Stimulated activated naive CD8-positive, alpha-beta T cell treated with anti-CD3 and anti-CD28 coated beads, Interleukin-15, amount 100 ng/mL, for 72 hours (primary cell): Measurements from ENCODE around the gene HNRNPC.
A peak's percentile ranks its signal among the peaks of the same experiment; 100 is the strongest.
"Not testable (repeated sequence)": the region's sequence is repeated elsewhere in the genome, so short reads cannot be mapped to it uniquely, and the experiment has no call there.

Source experiments
- ATAC-seq: fragments of 150-1000 bp; cut with Tn5 transposase; 2 replicates; pipeline ENCODE4 v1.10.0; 2021; ENCODE audit warnings: mild to moderate bottlenecking, moderate library complexity
- DNase-seq, 2 donors: peaks; one replicate each; pipeline ENCODE4 v3.0.0; 2021 to 2022
- H3K27ac Mint-ChIP-seq, 2 donors: one replicate each; pipeline ENCODE4 v1.8.0; 2022; ENCODE audit warnings: mild to moderate bottlenecking in 2 of 2, mixed read lengths in 2 of 2, moderate library complexity in 2 of 2
- H3K27me3 Mint-ChIP-seq: one replicate; pipeline ENCODE4 v1.8.0; 2022; ENCODE audit warnings: mixed read lengths
- H3K4me1 Mint-ChIP-seq: one replicate; pipeline ENCODE4 v1.8.0; 2022; ENCODE audit warnings: mild to moderate bottlenecking, mixed read lengths
- H3K4me3 Mint-ChIP-seq, 2 donors: one replicate each; pipeline ENCODE4 v1.8.0; 2022; ENCODE audit warnings: mild to moderate bottlenecking in 2 of 2, mixed read lengths in 2 of 2, moderate library complexity in 1 of 2
- H3K9me3 Mint-ChIP-seq, 2 donors: one replicate each; pipeline ENCODE4 v1.8.0; 2022; ENCODE audit warnings: mixed read lengths in 2 of 2

Gene HNRNPC

DNA sequence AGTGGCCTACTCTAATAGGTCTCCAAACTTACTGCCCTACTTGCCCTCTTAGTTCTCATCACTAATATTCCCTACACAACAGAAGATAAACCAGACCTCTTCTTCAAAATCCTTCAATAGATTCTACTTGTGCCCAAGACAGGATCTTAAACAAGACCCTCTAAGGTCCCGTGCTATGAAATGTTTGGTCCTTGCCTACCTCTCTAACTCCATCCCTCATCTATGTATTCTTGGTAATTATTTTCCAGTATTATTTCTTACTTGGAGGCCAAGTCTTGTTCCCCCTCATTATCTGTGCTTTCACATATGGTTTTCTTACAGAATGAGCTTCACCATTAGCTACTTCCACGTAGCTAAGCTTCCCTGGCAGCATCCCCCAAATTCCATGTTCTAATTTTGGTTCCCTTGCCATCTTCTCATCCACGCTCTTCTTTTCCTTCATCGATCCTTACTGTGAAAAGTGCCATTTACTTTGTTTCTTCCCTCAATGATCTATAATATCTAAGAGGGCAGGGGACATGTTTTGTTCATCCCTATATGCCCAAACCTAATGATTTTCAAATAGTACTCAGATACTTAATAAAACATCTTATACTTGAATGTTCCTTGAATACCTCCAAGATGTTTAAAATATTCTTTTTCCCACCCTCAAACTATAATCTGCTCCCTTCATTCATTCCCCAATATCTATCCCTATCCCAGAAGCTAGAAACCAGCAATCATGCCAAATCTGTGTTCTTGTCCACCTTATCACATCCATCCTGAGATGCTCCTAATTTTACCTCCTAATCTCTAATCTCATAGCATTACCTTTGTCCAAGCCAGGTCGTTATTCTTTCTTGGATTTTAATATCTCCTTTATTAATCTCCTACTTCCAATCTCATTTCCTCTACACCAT, 10.1 kb downstream of the HNRNPC start:
- Mint-ChIP-seq H3K9me3 (no peaks in the 10 kb centered on the region), H3K4me1 (peaks cover 86% of the 10 kb centered on the region), H3K27ac (peak overlapping the region; percentile 76 to 86), H3K4me3 (peak overlapping the region; percentile 59 to 70), H3K27me3 (no peaks in the 10 kb centered on the region)
- DNase-seq (no peak), ATAC-seq (no peak)

- Mint-ChIP-seq H3K27ac (peak overlapping the region in 1 of 2 donors; percentile 90), H3K27me3 (no peaks in the 10 kb centered on the region), H3K4me3 (peak overlapping the region; percentile 59 to 70), H3K9me3 (no peaks in the 10 kb centered on the region), H3K4me1 (peaks cover 77% of the 10 kb centered on the region)
- ATAC-seq = peak; percentile 8
- DNase-seq = no peak
These were observed 11.0 kb downstream of the HNRNPC start for GRCh38 chr14:21258005-21258888.

- Mint-ChIP-seq H3K27me3 (no peaks in the 10 kb centered on the region), H3K9me3 (no peaks in the 10 kb centered on the region), H3K27ac (peak overlapping the region; percentile 84 to 90), H3K4me3 (peak overlapping the region; percentile 46 to 70), H3K4me1 (peaks cover 69% of the 10 kb centered on the region)
- peak; percentile 72 for ATAC-seq
- DNase-seq = no peak
These were observed 11.8 kb downstream of the HNRNPC start for GRCh38 chr14:21257394-21257909.

DNA sequence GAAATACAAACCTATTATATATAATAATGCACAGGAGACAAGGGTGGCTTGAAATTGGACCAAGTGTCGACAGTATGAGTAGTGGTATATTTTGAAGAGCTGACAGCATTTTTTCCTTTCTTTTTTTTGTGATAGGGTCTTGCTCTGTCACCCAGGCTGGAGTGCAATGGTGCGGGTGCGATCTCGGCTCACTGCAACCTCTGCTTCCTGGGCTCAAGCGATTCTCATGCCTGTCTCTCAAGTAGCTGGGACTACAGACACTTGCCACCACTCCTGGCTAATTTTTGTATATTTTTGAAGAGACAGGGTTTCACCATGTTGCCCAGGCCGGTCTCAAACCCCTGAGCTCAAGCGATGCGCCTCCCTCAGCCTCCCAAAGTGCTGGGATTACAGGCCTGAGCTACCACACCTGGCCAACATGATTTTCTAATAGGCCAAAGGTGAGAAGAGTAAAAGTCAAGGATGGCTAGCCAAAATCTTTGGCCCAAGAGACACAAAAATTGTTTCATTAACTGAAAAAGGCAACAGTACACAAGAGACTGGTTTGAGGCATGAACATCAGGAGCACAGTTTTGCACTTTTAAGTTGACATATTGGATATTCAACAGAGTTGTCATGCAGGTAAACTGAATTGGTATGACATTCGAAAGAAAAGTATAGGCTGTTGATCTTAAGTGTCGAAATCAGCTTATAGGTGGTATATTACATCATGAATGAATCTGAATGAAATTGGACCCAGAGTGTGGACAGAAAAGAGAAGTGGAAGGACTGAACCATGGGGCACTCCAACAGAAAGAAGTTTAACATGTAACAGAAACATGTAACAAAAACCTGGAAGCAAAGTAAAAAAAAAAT, 12.5 kb downstream of the HNRNPC start:
- no peaks in the 10 kb centered on the region for H3K9me3 Mint-ChIP-seq
- no peaks in the 10 kb centered on the region for H3K27me3 Mint-ChIP-seq
- peak overlapping the region; percentile 8 to 70 for H3K4me3 Mint-ChIP-seq
- peaks cover 68% of the 10 kb centered on the region for H3K4me1 Mint-ChIP-seq
- ATAC-seq (peak; percentile 35), DNase-seq (no peak)
- peak overlapping the region in 1 of 2 donors; percentile 36 for H3K27ac Mint-ChIP-seq

DNA sequence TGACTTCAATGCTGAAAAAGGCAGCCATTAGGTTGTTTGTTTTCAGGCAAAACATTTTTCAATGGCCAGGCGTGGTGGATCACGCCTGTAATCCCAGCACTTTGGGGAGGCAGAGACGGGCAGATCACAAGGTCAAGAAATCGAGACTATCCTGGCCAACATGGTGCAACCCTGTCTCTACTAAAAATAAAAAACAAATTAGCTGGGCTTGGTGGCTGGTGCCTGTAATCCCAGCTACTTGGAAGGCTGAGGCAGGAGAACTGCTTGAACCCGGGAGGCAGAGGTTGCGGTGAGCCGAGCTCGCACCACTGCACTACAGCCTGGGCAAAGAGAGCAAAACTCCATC, 13.2 kb downstream of the HNRNPC start:
- DNase-seq, H3K27me3 Mint-ChIP-seq, H3K27ac Mint-ChIP-seq, H3K9me3 Mint-ChIP-seq, ATAC-seq: not testable (repeated sequence)
- Mint-ChIP-seq H3K4me1 (peaks cover 68% of the 10 kb centered on the region), H3K4me3 (peak overlapping the region; percentile 35 to 70)

DNA sequence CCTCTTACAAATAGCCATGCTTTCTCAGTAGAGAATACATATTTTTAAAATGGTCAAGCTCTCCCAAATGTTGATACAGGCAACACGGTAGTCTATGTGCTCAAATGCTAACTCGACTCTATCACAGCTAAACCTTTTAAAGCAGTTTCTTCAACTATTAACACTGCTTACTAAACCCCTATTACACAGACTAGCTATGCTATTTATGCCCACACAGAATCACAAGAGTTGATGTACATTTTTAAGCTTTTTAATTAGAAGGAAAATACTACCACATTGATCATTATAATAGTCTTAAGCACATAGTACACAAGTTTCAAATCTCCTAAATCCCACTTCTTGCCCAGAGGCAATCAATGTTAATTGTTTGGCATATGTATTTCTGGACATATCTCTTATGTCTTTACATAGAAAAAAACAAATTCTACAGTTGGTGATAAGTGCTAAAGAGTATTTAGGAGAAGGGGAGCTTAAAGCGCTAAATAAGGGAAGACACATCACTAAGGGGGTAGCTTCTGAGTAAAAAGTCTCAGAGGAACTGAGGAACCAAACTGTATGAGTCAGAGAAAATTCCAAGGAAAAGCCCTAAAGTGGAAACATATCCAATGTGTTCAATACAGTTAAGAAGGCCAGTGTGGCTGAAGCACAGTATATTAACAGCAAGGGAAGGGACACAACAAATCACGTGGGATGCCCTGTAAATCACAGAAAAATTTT, 13.7 kb downstream of the HNRNPC start:
- no peak for ATAC-seq
- Mint-ChIP-seq H3K4me1 (peaks cover 72% of the 10 kb centered on the region), H3K27me3 (no peaks in the 10 kb centered on the region), H3K9me3 (no peaks in the 10 kb centered on the region), H3K4me3 (peak overlapping the region; percentile 21 to 35), H3K27ac (peak overlapping the region in 1 of 2 donors; percentile 49)
- no peak for DNase-seq

DNA sequence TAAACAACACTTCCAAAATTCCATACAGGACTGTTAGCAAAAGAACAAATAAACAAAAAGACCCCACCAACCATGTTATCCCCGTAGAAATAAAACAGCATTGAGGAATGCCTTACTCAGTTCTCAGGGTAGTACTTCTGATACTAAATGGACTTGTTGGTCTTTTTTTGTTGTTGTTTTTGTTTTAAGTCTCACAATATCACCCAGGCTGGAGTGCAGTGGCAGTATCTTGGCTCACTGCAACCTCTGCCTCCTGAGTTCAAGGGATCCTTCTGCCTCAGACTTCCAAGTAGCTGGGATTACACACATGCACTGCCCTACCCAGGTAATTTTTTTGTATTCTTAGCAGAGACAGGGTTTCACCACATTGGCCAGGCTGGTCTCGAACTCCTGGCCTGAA, 17.1 kb downstream of the HNRNPC start:
- Mint-ChIP-seq H3K27ac (peak overlapping the region in 1 of 2 donors; percentile 74), H3K9me3 (no peaks in the 10 kb centered on the region), H3K4me1 (peaks cover 60% of the 10 kb centered on the region), H3K4me3 (peak overlapping the region in 1 of 2 donors; percentile 1), H3K27me3 (no peaks in the 10 kb centered on the region)
- DNase-seq (no peak), ATAC-seq (no peak)

DNA sequence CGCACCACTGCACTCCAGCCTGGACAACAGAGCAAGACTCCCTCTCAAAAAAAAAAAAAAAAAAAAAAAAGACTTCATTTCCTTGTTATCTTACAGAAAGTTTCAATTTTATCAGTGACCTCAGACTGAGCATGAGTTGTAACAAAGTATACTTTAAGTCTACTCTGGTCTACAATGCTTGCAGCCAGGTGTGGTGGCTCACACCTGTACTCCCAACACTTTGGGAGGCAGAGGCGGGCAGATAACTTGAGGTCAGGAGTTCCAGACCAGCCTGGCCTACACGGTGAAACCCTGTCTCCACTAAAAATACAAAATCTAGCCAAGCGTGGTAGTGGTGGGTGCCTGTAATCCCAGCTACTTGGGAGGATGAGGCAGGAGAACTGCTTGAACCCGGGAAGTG, 18.0 kb downstream of the HNRNPC start:
- no peaks in the 10 kb centered on the region for H3K9me3 Mint-ChIP-seq
- H3K4me3 Mint-ChIP-seq = peak overlapping the region in 1 of 2 donors; percentile 13
- peaks cover 63% of the 10 kb centered on the region for H3K4me1 Mint-ChIP-seq
- H3K27me3 Mint-ChIP-seq = no peaks in the 10 kb centered on the region
- no peak for ATAC-seq
- no peak overlapping the region for H3K27ac Mint-ChIP-seq
- no peak for DNase-seq

DNA sequence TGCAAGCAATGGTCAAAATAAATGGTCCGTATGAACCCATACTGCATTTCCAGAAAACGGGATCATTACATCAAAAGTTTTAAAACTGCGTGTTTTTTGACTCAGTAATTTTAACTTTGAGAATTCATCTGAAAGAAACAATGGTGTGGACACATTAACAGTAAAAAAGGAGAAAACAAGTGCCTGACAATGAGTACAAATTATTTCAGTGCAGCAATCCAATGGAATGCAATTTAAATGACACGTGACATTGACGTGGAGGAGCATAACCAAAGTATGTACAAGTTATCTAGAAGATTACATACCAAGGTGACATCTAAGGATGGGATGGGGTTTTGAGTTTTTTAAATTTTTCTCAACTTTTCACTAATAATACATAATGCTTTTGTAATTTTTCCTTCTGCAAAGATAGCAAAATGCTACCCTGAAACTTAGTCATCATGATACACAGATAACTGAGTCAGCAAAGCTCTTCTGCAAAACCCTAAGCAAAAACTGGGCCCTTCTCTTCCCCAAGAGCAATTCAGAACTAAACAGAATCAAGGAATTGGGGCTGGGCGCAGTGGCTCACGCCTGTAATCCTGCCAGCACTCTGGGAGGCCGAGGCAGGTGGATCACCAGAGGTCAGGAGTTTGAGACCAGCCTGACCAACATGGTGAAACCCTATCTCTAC, 20.4 kb downstream of the HNRNPC start:
- no peak for ATAC-seq
- DNase-seq = no peak
- H3K27me3 Mint-ChIP-seq = no peaks in the 10 kb centered on the region
- H3K4me3 Mint-ChIP-seq = peak overlapping the region in 1 of 2 donors; percentile 12
- H3K9me3 Mint-ChIP-seq = no peaks in the 10 kb centered on the region
- H3K27ac Mint-ChIP-seq = peak overlapping the region in 1 of 2 donors; percentile 27
- H3K4me1 Mint-ChIP-seq = peaks cover 62% of the 10 kb centered on the region

DNA sequence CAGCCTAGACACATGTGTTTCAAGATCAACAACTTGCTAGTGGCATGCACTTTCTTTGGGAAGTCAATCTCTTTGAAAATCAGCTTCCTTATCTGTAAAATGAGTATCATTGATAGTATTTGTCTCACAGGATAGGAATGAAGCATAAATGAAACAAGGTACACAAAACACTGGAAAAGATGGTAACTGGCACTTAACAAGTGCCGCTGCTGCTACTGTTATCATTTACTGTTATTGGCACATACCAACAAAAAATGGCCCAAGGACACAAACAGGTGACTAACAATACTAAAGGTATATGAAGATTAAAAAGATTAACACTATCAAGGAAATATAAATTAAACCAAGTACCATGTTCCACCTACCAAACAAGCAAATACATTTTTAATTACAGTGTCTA, 20.9 kb downstream of the HNRNPC start:
- Mint-ChIP-seq H3K27me3 (no peaks in the 10 kb centered on the region), H3K4me1 (peaks cover 63% of the 10 kb centered on the region), H3K9me3 (no peaks in the 10 kb centered on the region), H3K27ac (peak overlapping the region in 1 of 2 donors; percentile 49), H3K4me3 (no peak overlapping the region)
- ATAC-seq (no peak), DNase-seq (no peak)

GRCh38 chr14:21245813-21246212, 23.4 kb downstream of the HNRNPC start:
- H3K27ac Mint-ChIP-seq = peak overlapping the region in 1 of 2 donors; percentile 76
- H3K4me3 Mint-ChIP-seq = no peak overlapping the region
- peaks cover 69% of the 10 kb centered on the region for H3K4me1 Mint-ChIP-seq
- no peaks in the 10 kb centered on the region for H3K9me3 Mint-ChIP-seq
- ATAC-seq = no peak
- H3K27me3 Mint-ChIP-seq = no peaks in the 10 kb centered on the region
- DNase-seq = no peak

DNA sequence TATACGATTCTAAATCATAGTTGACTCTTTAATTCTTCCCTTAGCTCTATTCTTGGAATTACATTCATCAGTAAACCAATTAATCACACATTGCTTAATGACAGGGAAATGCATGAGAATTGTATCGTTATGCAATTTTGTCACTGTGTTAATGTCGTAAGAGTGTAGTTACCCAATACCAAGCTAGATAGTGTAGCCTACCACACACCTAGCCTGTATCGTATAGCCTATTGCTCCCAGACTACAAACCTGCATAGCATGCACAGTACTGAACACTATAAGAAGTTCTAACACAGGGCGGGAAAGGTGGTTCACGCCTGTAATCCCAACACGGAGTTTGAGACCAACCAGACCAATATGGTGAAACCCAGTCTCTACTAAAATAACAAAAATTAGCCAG, 24.7 kb downstream of the HNRNPC start:
- no peaks in the 10 kb centered on the region for H3K9me3 Mint-ChIP-seq
- H3K4me3 Mint-ChIP-seq = no peak overlapping the region
- peaks cover 68% of the 10 kb centered on the region for H3K4me1 Mint-ChIP-seq
- DNase-seq (no peak), ATAC-seq (no peak)
- H3K27me3 Mint-ChIP-seq = no peaks in the 10 kb centered on the region
- H3K27ac Mint-ChIP-seq = peak overlapping the region in 1 of 2 donors; percentile 94

DNA sequence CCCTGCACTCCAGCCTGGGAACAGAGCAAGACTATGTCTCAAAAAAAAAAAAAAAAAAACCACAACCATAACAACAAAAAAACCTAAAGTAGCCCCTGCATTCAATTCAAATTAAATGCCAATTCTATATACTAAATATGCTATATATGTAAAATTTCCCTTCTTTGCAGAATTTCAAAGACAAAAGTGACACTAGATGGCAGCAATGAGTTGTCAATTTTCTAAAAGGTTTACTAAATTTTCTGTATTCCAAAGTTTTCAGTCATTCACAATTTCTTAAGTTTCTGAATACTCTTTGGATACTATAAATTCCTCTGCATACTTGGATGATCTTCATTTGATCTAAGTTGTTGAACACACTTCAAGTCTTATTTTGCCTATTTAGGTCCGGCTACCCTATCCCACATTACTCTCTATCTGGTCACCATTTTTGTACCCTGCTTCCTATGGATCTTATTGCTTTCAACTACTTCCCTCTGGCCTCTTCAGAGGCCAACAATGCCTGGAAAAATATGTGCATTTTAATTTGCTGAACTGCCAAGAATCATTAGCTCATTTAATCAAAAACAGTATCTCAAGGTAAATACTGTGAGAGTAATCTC, 27.9 kb downstream of the HNRNPC start:
- Mint-ChIP-seq H3K9me3 (no peaks in the 10 kb centered on the region), H3K4me3 (no peak overlapping the region), H3K27ac (no peak overlapping the region), H3K27me3 (no peaks in the 10 kb centered on the region), H3K4me1 (peaks cover 76% of the 10 kb centered on the region)
- DNase-seq = no peak
- ATAC-seq = no peak

DNA sequence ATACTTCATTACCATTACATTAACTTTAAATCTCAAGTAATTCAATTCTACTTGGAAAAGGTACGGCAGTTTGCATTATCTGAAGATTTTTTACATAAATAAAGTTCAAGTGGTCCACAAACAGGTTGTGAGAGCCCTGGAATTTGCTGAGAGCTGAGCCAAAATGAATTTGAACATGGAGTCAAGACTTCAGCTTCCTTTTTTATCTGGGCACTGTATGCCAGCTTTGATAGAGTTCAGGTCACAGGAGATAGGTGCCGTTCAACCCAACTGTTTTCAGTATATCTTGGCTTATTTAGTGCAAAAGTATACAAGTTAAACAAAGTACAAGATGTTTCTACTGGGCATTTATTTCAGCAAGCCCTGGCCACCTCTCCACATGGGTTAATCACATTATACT, 28.8 kb downstream of the HNRNPC start:
- peaks cover 77% of the 10 kb centered on the region for H3K4me1 Mint-ChIP-seq
- H3K27ac Mint-ChIP-seq = peak overlapping the region in 1 of 2 donors; percentile 78
- ATAC-seq (no peak), DNase-seq (no peak)
- no peak overlapping the region for H3K4me3 Mint-ChIP-seq
- no peaks in the 10 kb centered on the region for H3K27me3 Mint-ChIP-seq
- no peaks in the 10 kb centered on the region for H3K9me3 Mint-ChIP-seq
